Spleen (tissue), 11 donors: ENCODE measurements around the gene DAAM2. TPM values are rescaled to one million over a fixed set of nuclear protein-coding genes. Genes with fewer than 3 reads are reported as not detected.
A peak's percentile ranks its signal among the peaks of the same experiment; 100 is the strongest.

ENCODE experiments used
- DNase-seq: peaks from one replicate; pipeline ENCODE4 v3.0.0-alpha.2; 2020
- H3K27ac ChIP-seq, 8 donors: fragments of 200-600 bp; sonication (generic) in 7 of 8; 1 replicate in 4 of 8; 2 replicates in 4 of 8; pipeline versions ENCODE4 v1.5.0 to v1.8.0; 2016 to 2021; ENCODE audit warnings: inconsistent platforms in 4 of 8, mild to moderate bottlenecking in 4 of 8, moderate library complexity in 1 of 8
- H3K27me3 ChIP-seq, 7 donors: fragments of 200-600 bp; sonication (generic) in 6 of 7; replicated peaks in 1 of 7; 1 replicate in 4 of 7; 2 replicates in 3 of 7; pipeline versions ENCODE4 v1.5.0 to v1.8.0; 2016 to 2021; ENCODE audit warnings: inconsistent platforms in 3 of 7, mild to moderate bottlenecking in 1 of 7
- H3K36me3 ChIP-seq, 6 donors: fragments of 200-600 bp; sonication (generic) in 5 of 6; 1 replicate in 4 of 6; 2 replicates in 2 of 6; pipeline versions ENCODE4 v1.5.0 to v1.8.0; 2016 to 2021; ENCODE audit warnings: inconsistent platforms in 2 of 6
- H3K4me1 ChIP-seq, 6 donors: fragments of 200-600 bp; sonication (generic) in 5 of 6; 1 replicate in 3 of 6; 2 replicates in 3 of 6; pipeline versions ENCODE4 v1.5.0 to v1.8.0; 2016 to 2021; ENCODE audit warnings: inconsistent platforms in 3 of 6
- H3K4me3 ChIP-seq, 8 donors: fragments of 200-600 bp; sonication (generic) in 7 of 8; 1 replicate in 4 of 8; 2 replicates in 4 of 8; pipeline versions ENCODE4 v1.5.0 to v1.8.0; 2016 to 2021; ENCODE audit warnings: inconsistent platforms in 4 of 8, mild to moderate bottlenecking in 4 of 8, moderate library complexity in 2 of 8
- H3K9me3 ChIP-seq, 8 donors: fragments of 200-600 bp; sonication (generic) in 7 of 8; 1 replicate in 4 of 8; 2 replicates in 4 of 8; pipeline versions ENCODE4 v1.5.0 to v1.8.0; 2016 to 2021; ENCODE audit warnings: inconsistent platforms in 4 of 8
- POLR2A ChIP-seq, 3 donors: fragments of 450-650 bp; IDR thresholded peaks; one replicate each; pipeline ENCODE4 v1.5.1; 2017; ENCODE audit warnings: antibody characterized with exemption in 3 of 3, mild to moderate bottlenecking in 1 of 3
- POLR2AphosphoS5 ChIP-seq, 3 donors: sonication (generic); formaldehyde crosslinking; IDR thresholded peaks; one replicate each; pipeline ENCODE4 v1.5.1; 2017; ENCODE audit warnings: antibody characterized with exemption in 3 of 3
- WGBS, 5 donors: extraction: QIAGEN DNeasy Blood & Tissue Kit in 3 of 5; methylation state at CpG; one replicate each; pipeline versions ENCODE4 v1.1.5 to v1.1.7; 2013 to 2018; 5-methylcytosine and 5-hydroxymethylcytosine counted together
- intact Hi-C: fragments of 100-400 bp; cut with DNase I; formaldehyde crosslinking; loops from one replicate; pipeline ENCODE4 v1.15.0; 2023; ENCODE audit warnings: low total_unique reads
- polyA plus RNA-seq, 3 donors: library from polyadenylated mRNA; stranded (reverse); fragments of 200-250 nt; gene quantifications; one replicate each; pipeline ENCODE4 v1.2.1, GENCODE V29; 2013
- total RNA-seq, 7 donors: library from RNA; depleted of rRNA in 3 of 7; stranded (reverse); fragments of >200 nt in 3 of 7; fragmentation: NEBNext Ultra II Directional in 4 of 7; extraction: Animal tissue kit (Norgen Biotek cat#: 25700) in 4 of 7; gene quantifications; one replicate each; pipeline versions ENCODE4 v1.1.0 to v1.2.1, GENCODE V29; 2016 to 2021
- TF ChIP-seq, protein P1 (sequence below), 11 experiments: fragments of 200-600 bp in 7 of 11; fragments of 450-650 bp in 4 of 11; sonication (generic) in 4 of 11; IDR thresholded peaks in 8 of 11; conservative IDR thresholded peaks in 3 of 11; 1 replicate in 7 of 11; 2 replicates in 4 of 11; pipeline versions ENCODE4 v1.4.0 to v1.8.0; 2016 to 2021; ENCODE audit warnings: antibody characterized with exemption in 11 of 11, inconsistent platforms in 4 of 11, mild to moderate bottlenecking in 1 of 11
- donor health status: healthy with polysubstance abuse.
- donor health status: DM: no; HTN: no; CAD: no; lungs with moderate emphysema.
- donor health status: DM: no; HTN: no; CAD: no.
- donor health status: Bipolar disorder and iron deficiency.
- donor health status: healthy.
- donor health status: DM: no; HTN: no; CAD: no.
- donor health status: DM: yes; HTN: yes; CAD: no.

The DAAM2 gene
- total and polyA plus RNA-seq, 10 donors: 6.0 to 115 (median 73.8) TPM

DNA sequence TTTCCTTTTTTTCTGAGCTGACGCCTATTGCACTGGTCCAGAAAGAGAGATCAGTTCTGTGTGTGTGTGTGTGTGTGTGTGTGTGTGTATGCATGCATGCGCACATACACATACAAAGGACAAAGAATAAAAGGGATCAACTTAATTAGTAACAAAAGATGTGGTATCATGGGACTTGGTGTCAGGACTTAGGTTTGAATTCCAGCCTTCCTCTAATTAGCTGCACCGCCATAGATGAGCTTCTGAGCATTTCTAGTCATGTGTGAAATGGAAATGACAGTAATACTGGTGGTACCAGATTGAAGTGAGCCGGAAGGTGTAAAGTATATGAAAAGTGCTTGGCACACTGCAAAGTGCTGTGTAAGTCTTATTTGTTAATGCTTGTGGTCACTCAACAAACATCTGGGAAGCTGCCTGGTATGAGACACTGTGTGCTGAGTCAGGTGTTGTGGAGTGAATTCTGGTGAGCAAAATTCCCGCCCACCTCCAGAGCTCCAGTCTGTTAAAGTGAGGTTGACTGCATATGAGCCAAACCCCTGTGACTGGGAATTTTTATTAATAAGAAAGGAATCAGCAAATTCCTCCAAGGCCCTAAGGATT, 12.4 kb downstream of the DAAM2 start:
- peaks cover 0 to 11% (median 0%) of the 10 kb centered on the region in 7 donors for H3K27me3 ChIP-seq
- no peaks in the 10 kb centered on the region for H3K9me3 ChIP-seq
- peaks cover 0 to 55% (median 7%) of the 10 kb centered on the region in 6 donors for H3K4me1 ChIP-seq
- intact Hi-C loops: no loop called here
- no peaks in the 10 kb centered on the region for H3K36me3 ChIP-seq
- H3K4me3 ChIP-seq: no peak overlapping the region
- peak overlapping the region in 1 of 8 donors; percentile 20 for H3K27ac ChIP-seq
- no peak for DNase-seq
- 83 to 94% (median 90%) methylated on average over 5 of the region's 5 CpGs for WGBS, 5 donors
- no peak for TF ChIP-seq POLR2AphosphoS5 (IDR thresholded peaks at IDR 0.05)
- TF ChIP-seq, protein P1, sequence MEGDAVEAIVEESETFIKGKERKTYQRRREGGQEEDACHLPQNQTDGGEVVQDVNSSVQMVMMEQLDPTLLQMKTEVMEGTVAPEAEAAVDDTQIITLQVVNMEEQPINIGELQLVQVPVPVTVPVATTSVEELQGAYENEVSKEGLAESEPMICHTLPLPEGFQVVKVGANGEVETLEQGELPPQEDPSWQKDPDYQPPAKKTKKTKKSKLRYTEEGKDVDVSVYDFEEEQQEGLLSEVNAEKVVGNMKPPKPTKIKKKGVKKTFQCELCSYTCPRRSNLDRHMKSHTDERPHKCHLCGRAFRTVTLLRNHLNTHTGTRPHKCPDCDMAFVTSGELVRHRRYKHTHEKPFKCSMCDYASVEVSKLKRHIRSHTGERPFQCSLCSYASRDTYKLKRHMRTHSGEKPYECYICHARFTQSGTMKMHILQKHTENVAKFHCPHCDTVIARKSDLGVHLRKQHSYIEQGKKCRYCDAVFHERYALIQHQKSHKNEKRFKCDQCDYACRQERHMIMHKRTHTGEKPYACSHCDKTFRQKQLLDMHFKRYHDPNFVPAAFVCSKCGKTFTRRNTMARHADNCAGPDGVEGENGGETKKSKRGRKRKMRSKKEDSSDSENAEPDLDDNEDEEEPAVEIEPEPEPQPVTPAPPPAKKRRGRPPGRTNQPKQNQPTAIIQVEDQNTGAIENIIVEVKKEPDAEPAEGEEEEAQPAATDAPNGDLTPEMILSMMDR (IDR thresholded peaks at IDR 0.05 in 8 of 11, conservative IDR thresholded peaks at IDR 0.05 in 3 of 11): no peak
- TF ChIP-seq POLR2A (IDR thresholded peaks at IDR 0.05): no peak

DNA sequence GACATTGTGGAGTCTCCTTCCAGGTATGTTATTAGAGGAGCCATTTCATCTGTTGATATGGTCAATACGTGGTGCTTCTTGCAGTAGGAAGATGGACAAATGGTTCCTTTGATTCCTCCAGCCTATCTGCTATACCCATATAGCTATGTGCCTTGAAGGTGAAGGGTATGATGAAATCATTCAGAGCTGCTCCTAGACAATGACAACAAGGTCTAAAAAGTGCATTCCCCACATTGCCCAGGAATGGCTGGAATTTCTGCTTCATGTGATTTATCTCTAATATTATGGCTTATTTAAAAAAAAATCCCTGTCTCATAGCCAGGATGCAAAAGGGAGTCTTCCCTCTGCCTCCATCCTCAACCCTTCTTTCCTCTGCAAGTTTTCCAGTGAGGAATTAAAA, 14.1 kb downstream of the DAAM2 start:
- 63 to 81% (median 73%) methylated on average over 1 of the region's 1 CpG for WGBS, 5 donors
- Histone ChIP-seq H3K9me3 (no peaks in the 10 kb centered on the region), H3K4me1 (peaks cover 0 to 65% (median 7%) of the 10 kb centered on the region in 6 donors), H3K4me3 (no peak overlapping the region), H3K36me3 (no peaks in the 10 kb centered on the region), H3K27me3 (peaks cover 0 to 16% (median 0%) of the 10 kb centered on the region in 7 donors), H3K27ac (peak overlapping the region in 1 of 8 donors; percentile 9)
- no peak for DNase-seq
- no peak for TF ChIP-seq POLR2A (IDR thresholded peaks at IDR 0.05)
- TF ChIP-seq POLR2AphosphoS5 (IDR thresholded peaks at IDR 0.05): no peak
- TF ChIP-seq, protein P1 (IDR thresholded peaks at IDR 0.05 in 8 of 11, conservative IDR thresholded peaks at IDR 0.05 in 3 of 11): no peak
- intact Hi-C loops: no loop called here

DNA sequence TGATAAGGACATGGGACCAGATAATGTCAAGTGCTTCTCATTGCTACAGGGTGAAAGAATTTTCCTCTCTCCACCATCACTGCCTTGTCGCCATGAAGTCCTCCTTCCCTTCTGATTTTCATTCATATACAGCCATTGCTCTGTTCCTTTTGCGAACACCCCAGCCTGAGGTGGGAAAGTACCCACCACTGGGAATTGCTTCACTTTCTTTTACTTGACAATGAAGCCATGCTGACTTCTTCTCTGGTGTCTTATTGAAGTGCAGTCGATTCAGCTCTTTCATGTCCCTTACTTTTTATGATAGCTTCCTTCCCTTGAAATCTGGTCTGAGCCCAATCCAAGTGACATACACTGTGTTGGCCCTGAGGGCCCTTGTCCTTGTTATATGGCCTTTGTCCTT, 16.2 kb downstream of the DAAM2 start:
- H3K27me3 ChIP-seq: peaks cover 0 to 18% (median 0%) of the 10 kb centered on the region in 7 donors
- H3K9me3 ChIP-seq: no peaks in the 10 kb centered on the region
- peak overlapping the region in 4 of 8 donors; percentile 38 to 94 (median 60) for H3K27ac ChIP-seq
- intact Hi-C loops: no loop called here
- no peak for DNase-seq
- TF ChIP-seq, protein P1 (IDR thresholded peaks at IDR 0.05 in 8 of 11, conservative IDR thresholded peaks at IDR 0.05 in 3 of 11): no peak
- TF ChIP-seq POLR2A (IDR thresholded peaks at IDR 0.05) (no peak), POLR2AphosphoS5 (IDR thresholded peaks at IDR 0.05) (no peak)
- peaks cover 0 to 79% (median 13%) of the 10 kb centered on the region in 6 donors for H3K4me1 ChIP-seq
- H3K36me3 ChIP-seq: no peaks in the 10 kb centered on the region
- WGBS, 5 donors: 67 to 81% (median 79%) methylated on average over 3 of the region's 3 CpGs
- H3K4me3 ChIP-seq: no peak overlapping the region

DNA sequence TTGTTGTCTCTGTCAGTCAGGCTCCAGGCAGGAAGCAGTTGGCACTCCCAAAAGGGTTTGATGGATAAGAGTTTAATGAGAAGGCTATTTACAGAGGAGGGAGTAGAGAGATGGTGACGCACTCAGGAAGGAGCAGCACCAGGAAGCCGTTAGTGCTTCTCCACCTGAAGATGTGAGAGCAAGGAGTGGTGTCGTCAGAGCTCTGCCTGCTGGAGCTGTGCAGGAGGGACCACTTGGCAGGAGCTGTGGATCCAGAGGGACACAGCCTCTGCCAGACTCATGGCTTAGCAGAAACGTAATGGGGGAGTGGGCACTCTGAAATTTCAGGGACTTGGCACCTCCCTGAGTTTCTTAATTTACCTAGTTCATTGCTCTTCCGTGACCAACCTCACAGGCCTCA, 16.8 kb downstream of the DAAM2 start:
- no peak overlapping the region for H3K4me3 ChIP-seq
- no peaks in the 10 kb centered on the region for H3K9me3 ChIP-seq
- peak overlapping the region in 4 of 8 donors; percentile 38 to 94 (median 60) for H3K27ac ChIP-seq
- TF ChIP-seq POLR2A (IDR thresholded peaks at IDR 0.05) (no peak), POLR2AphosphoS5 (IDR thresholded peaks at IDR 0.05) (peak in 2 of 3 donors; percentile 24 to 55)
- TF ChIP-seq, protein P1 (IDR thresholded peaks at IDR 0.05 in 8 of 11, conservative IDR thresholded peaks at IDR 0.05 in 3 of 11): no peak
- 39 to 66% (median 59%) methylated on average over 5 of the region's 5 CpGs for WGBS, 5 donors
- no peaks in the 10 kb centered on the region for H3K36me3 ChIP-seq
- H3K27me3 ChIP-seq: peaks cover 0 to 18% (median 0%) of the 10 kb centered on the region in 7 donors
- peaks cover 0 to 79% (median 19%) of the 10 kb centered on the region in 6 donors for H3K4me1 ChIP-seq
- no peak for DNase-seq
- intact Hi-C loops: no loop called here
